Stomach (tissue), 4 donors: ENCODE results near the gene ZBTB44.

Experiments
- CTCF ChIP-seq, 7 experiments: fragments of 450-650 bp in 4 of 7; fragments of 200-600 bp in 3 of 7; sonication (generic) in 3 of 7; IDR thresholded peaks; one replicate each; pipeline ENCODE4 v1.5.1; 2016 to 2019; ENCODE audit warnings: antibody characterized with exemption in 7 of 7, control low read depth in 2 of 7, mild to moderate bottlenecking in 1 of 7
- POLR2A ChIP-seq, 4 donors: fragments of 450-650 bp; IDR thresholded peaks; one replicate each; pipeline ENCODE4 v1.6.1; 2016; ENCODE audit warnings: antibody characterized with exemption in 4 of 4, control low read depth in 2 of 4, mild to moderate bottlenecking in 1 of 4, moderate library complexity in 1 of 4

GRCh38 chr11:130223291-130223971 lies 91.3 kb downstream of the ZBTB44 start:
- TF ChIP-seq CTCF (IDR thresholded peaks at IDR 0.05) = no peak
- no peak for TF ChIP-seq POLR2A (IDR thresholded peaks at IDR 0.05)
